GM08714 (cell line): ENCODE results near the gene CLEC5A.

Experiments used
- H3K4me3 ChIP-seq: fragments of 200-500 bp; sonication (Bioruptor generic); 2 replicates; pipeline ENCODE4 v1.5.1; 2014; ENCODE audit warnings: mild to moderate bottlenecking, low read length, inconsistent platforms
- ZNF274 ChIP-seq: IDR thresholded peaks from 2 replicates; pipeline ENCODE4 v1.6.1; 2012; ENCODE audit warnings: mild to moderate bottlenecking, low read depth, low read length

The CLEC5A gene

DNA sequence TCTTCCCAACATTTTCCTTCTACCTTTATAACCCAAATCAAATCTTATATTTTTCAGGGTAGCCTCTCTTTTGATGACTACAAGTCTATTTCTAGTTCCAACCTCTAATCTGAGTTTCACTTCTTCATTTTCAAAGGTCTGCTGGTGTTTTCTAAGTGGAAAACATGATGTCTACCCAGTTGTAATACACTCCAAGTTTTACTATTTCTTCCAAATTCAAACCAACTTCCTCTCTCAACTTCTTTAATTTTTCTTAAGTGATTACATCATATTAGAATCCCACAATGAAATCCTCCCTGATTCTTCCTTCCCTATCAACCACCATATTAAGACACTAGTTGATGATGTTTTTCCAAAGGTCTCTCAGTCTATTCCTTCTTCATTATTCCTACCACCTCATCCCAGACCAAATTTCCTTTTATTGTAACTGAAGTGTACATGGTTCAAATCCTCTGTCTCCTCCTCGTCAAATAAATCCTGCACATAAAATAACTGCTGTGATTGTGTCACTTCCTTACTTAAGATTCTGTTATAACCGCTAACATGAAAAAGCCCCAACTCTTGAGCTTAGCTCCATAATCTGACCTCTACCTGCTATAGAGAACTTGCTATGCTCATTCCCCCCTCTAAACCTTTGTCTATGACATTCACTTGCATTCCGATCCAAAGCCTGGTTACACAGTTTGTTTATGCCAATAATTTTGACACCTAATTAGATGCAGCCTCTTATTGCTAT is 14.1 kb upstream of the CLEC5A start:
- no peak for TF ChIP-seq ZNF274
- no peak overlapping the region for H3K4me3 ChIP-seq

GRCh38 chr7:141956084-141956483 is 9.3 kb upstream of the CLEC5A start:
- no peak overlapping the region for H3K4me3 ChIP-seq
- no peak for TF ChIP-seq ZNF274

DNA sequence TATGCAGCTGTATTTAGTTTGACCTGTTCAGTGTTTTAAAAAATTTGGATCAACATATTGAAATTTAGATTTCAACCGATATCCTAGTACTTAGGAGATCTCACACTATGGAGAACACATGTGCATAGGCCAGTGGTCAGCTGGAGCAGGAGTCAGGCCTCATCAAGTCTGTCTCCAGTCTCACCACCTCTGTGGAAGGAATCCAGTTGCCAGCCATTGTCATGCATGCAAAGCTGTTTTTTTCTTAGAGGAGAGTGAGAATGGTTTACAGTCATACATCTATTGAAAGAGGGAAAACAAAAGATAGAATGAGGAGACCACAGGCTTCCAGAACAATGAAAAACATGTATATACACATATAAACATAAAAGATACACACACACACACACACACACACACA is 7.6 kb upstream of the CLEC5A start:
- H3K4me3 ChIP-seq = no peak overlapping the region
- no peak for TF ChIP-seq ZNF274

- no peak overlapping the region for H3K4me3 ChIP-seq
- no peak for TF ChIP-seq ZNF274
Measured at GRCh38 chr7:141952461-141952860, 5.7 kb upstream of the CLEC5A start.

GRCh38 chr7:141950806-141951205 is 4.0 kb upstream of the CLEC5A start:
- no peak for TF ChIP-seq ZNF274
- H3K4me3 ChIP-seq = no peak overlapping the region

- H3K4me3 ChIP-seq = no peak overlapping the region
- TF ChIP-seq ZNF274 = no peak
Measured at GRCh38 chr7:141949911-141950310, 3.1 kb upstream of the CLEC5A start.

GRCh38 chr7:141949451-141949850 is 2.7 kb upstream of the CLEC5A start:
- H3K4me3 ChIP-seq = no peak overlapping the region
- TF ChIP-seq ZNF274 = no peak

DNA sequence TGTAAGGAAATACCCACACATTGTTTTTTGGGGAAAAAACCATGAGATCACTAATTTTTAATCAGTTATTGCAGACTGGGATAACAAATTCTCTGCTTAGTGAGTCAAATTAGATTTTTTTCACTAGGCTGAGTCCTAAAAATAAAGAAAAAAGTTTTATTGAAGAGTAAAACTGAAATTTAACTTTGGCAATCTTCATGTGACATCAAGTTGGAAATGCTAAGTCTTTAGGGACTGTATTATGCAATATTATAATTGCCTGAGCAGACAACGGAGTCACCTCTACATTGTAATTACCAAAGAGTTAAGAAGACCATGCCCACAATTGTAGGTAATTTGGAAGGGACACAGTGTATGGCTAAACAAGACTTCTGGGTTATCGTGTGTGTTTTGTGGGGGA is 2.2 kb upstream of the CLEC5A start:
- no peak overlapping the region for H3K4me3 ChIP-seq
- TF ChIP-seq ZNF274 = no peak

DNA sequence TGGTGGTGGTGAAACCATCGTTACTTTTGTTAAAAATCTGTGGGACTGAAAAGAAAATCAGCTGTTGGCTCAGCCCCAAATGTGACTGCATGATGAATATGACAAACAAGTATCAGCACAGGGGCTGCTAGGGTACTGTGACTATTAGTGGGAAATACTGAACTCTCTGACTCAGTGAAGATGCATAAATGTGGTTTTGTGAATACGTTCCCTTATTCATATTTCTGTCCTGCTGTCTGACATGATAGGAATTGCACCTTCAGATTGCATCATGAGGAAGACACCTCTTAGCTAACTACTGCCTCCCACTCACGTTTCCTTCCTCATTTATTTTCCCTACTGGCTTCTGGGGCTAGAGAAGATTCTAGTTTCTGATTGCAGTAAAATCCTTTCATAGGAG is 1.4 kb downstream of the CLEC5A start:
- H3K4me3 ChIP-seq = no peak overlapping the region
- no peak for TF ChIP-seq ZNF274

DNA sequence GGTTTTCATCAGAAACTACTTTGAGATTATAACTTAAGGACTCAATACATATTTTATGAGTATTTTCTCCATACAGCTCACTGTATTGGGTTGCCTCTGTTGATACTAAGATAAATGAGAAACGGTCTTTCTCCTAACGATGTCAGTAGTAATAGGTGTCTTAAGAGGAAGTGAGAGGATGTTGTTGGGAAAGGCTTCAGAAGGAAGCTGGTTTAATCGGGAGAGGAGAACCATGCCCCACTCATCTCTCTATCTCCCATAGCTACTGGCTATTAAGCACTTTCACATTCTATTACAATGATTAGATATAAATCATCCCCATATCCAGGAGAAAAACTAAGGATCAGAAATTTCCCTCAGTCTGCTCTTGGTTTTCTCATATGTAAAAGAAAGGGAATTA is 2.0 kb downstream of the CLEC5A start:
- H3K4me3 ChIP-seq = no peak overlapping the region
- no peak for TF ChIP-seq ZNF274

GRCh38 chr7:141943846-141944245 is 2.9 kb downstream of the CLEC5A start:
- no peak overlapping the region for H3K4me3 ChIP-seq
- TF ChIP-seq ZNF274 = no peak

GRCh38 chr7:141941075-141941474 is 5.7 kb downstream of the CLEC5A start:
- no peak for TF ChIP-seq ZNF274
- H3K4me3 ChIP-seq = no peak overlapping the region

DNA sequence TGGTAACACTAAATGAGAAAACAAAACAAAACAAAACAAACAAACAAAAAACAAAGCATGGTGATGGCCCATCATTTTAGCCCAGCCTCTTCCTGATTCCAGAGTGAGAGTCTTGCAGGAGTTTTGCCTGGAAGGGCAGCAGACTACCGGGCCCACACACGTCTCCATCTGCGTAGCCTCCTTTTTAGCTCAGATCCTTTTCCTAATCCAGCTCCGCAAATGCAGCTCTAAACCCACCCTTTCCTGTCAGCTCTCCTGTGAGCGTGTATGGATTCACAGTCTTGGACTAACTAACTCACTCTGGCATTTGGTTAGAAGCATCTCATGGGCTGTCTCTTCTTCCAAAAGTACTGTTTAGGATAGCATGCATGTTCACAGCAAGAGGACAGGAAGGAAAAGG is 16.6 kb downstream of the CLEC5A start:
- H3K4me3 ChIP-seq = no peak overlapping the region
- no peak for TF ChIP-seq ZNF274

DNA sequence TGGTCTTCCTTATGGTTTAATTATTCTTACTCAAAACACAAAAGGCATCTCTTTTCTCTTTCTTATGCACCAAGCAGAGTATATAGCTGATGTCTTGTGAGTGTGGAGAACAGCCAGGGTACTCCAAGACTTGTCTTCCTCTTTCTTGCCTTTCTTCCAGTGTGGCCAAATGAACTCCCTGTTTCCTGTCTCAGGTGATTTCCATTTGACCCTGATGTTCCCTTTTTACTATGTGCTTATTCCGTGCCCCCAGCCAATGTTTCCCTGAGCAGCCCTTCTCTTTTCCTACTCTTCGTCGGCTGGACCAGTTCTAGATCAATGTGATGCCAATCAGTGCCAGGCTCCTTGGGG is 18.0 kb downstream of the CLEC5A start:
- H3K4me3 ChIP-seq = no peak overlapping the region
- no peak for TF ChIP-seq ZNF274

DNA sequence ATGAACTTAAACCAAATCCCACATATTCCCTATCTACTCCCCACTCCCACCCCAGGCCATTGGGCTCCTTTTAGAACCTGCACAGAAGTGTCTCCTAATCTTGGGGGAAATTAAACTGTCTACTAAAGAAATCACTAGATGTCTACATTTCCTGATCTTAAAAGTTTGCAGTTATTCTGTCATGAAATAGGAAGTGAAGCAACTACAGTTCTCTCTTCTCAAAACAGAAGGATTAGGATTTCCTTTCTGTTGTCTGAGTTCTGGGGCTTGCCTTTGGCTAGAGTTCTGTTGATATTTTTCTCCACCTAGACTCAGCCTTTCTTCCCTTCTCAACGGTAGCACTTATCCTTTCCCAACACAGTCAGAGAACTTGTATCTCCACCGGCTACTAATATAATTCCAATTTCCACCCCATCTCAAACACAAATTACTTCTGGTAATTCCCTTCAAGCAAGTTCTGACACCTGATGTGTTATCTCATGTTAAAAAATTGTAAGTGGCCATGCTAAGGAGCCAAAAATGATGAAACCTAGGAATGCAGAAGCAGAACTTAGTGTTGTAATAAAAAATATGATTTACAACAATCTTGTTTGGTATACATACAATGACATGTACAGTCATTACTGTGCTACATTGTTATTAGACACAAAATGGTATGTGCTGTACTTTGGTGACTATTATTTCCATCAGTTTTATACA is 18.5 kb downstream of the CLEC5A start:
- TF ChIP-seq ZNF274 = no peak
- no peak overlapping the region for H3K4me3 ChIP-seq

- no peak overlapping the region for H3K4me3 ChIP-seq
- no peak for TF ChIP-seq ZNF274
Measured at GRCh38 chr7:141920281-141920680, 26.5 kb downstream of the CLEC5A start.

DNA sequence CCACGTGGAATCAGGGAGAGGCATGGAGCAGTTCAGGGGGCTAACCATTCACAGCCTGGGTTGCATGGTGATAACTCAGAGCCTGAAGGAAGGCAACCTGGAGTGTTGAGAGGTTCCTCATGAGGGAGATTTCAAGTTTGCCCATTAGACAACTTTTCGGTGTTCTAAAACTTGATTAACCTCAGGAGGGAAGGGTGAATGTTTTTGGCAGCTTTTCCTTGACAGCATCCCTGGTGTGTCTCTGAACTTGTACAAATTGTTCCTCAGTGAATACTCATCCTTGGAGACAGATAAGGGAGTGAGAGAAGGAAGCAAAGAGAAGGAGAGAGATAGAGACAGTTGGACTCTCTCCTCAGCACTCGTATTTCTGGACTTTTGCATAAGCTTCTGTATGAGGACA is 30.7 kb downstream of the CLEC5A start, which contains the start of gene OR9A4:
OR9A4 (plus strand) TSS at position 301 of the 400 bp plus-strand sequence. CDS start 2,477 bp downstream, outside the sequence.
- H3K4me3 ChIP-seq = no peak within 1 kb of the TSS
- TF ChIP-seq ZNF274 = no peak
